ENCODE results near the gene POLR2J. TPM values are rescaled to one million over a fixed set of nuclear protein-coding genes. Genes with fewer than 3 reads are reported as not detected.
A peak's percentile ranks its signal among the peaks of the same experiment; 100 is the strongest.

The POLR2J gene
- total RNA-seq, 1 donor from 2014 or later: 32.1 TPM

GRCh38 chr7:102439963-102440795 lies 38.5 kb downstream of the POLR2J start:
- peak; percentile 37 to 95 for DNase-seq (ENCODE audit: low read depth in 2 of 2)

DNA sequence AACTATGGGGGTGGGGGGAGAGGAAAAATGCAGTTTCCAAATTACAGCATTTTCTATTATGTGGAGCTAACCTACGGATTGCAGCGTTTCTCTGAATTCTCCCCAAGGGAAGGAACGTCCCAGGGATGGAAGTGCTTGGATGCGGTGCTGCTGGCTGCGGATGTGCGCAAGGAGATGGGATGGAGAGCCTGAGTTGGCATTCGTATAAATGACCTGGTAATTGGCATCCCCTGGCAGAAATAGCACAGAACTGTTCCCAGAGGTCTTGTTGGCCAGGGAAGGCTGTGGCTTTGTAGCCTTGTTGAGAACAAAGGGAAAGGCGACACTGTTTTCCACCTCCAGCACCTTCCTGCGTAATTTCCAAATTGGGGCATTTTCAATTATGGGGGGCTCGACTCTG lies 42.6 kb downstream of the POLR2J start:
- DNase-seq (ENCODE audit: low read depth in 2 of 2): no peak

DNA sequence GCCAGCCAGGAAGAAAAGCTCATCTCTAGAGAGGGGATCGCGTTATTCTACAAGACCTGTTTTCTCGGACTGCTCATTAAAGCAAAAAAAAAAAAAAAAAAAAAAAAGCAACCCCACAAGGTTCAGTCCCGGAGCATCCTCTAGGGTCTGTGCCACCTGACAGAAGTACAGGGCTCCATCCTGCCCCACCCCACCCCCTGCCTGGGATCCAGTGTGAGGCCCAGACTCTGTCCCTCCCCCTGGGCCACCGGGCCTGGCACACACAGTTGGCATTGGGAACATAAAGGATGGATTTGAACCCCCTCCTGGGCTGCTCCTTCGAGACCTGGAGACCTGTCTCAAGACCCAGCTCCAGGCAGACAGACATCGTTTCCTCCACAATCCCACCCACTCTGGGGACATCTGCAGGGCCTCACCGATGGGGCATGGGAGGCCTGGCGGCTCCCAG lies 44.7 kb downstream of the POLR2J start:
- DNase-seq (ENCODE audit: low read depth in 2 of 2): no peak

DNA sequence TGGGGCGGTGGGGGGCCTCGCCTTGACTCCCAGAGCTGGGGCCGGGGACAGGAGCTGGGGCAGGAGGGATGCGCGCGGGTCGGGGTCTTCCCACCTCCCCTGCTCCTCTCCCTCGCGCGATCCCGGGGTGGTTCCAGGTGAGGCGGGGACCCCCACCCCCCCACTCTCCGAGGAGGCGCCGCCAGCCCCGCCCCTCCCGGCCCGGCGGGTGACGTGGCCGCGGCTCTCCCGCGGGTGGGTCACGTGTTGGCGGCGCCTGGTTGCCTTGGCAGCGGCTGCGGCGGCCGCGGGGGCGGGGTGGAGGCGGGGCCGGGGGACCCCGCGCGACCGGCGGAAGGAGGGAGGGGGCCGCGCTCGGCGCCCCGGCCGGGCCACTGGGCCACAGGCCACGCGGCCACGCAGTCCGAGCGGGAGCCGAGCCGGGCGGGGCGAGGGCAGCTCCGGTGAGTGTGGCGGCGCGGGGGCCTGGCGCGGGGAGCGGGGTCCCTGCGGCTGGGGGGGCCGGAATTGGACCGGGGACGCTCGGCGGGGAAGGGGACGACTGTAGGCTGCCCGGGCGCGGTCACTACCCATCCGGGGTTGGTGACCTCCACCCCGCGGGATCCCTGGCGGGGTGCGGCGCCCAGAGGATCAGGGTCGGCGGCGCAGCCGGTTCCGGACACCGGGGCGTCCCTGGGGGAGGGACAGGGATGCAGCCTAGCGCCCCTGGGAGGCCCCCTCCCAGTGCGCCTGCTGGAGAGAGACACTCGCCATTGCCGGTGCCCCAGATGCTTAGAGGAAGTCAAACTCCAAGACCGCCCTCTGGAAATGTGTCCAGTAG lies 45.3 kb downstream of the POLR2J start, which contains the start of gene ORAI2:
TSS of gene ORAI2 (plus strand) at position 357 of the 820 bp plus-strand sequence. CDS start 5,382 bp downstream, outside the sequence.
- peak; percentile 36 to 75 for DNase-seq (ENCODE audit: low read depth in 2 of 2)

DNA sequence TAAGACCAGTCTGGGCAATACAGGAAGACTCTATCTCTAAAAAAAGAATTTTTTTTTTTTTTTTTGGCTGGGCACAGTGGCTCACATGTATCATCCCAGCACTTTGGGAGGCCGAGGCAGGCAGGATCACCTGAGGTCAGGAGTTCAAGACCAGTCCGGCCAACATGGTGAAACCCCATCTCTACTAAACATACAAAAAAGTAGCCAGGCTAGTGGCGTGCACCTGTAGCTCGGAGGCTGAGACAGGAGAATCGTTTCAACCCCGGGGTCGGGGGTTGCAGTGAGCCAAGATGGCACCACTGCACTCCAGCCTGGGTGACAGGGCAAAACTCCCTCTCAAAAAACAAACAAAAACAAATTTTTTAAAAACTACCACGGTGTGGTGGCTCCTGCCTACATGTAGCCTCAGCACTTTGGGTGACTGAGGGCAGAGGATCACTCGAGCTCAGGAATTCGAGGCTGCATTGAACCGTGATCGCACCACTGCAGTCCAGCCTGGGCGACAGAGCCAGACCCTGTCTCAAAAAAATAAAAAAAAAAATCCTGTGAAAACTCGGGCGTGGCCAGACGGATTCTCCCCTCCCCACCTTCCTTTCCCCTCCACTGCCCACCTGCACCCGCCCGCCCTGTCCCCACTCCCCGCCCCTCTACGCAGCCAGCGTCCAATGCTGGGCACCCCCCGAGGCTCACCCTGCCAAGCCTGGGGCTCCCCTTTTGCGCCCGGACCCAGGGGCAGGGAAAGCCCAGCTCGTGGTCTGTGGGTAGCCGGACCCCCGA lies 46.1 kb downstream of the POLR2J start:
- DNase-seq (ENCODE audit: low read depth in 2 of 2): no peak

- peak; percentile 31 to 45 for DNase-seq (ENCODE audit: low read depth in 2 of 2)
These were observed 47.0 kb downstream of the POLR2J start for GRCh38 chr7:102431617-102432298.

DNA sequence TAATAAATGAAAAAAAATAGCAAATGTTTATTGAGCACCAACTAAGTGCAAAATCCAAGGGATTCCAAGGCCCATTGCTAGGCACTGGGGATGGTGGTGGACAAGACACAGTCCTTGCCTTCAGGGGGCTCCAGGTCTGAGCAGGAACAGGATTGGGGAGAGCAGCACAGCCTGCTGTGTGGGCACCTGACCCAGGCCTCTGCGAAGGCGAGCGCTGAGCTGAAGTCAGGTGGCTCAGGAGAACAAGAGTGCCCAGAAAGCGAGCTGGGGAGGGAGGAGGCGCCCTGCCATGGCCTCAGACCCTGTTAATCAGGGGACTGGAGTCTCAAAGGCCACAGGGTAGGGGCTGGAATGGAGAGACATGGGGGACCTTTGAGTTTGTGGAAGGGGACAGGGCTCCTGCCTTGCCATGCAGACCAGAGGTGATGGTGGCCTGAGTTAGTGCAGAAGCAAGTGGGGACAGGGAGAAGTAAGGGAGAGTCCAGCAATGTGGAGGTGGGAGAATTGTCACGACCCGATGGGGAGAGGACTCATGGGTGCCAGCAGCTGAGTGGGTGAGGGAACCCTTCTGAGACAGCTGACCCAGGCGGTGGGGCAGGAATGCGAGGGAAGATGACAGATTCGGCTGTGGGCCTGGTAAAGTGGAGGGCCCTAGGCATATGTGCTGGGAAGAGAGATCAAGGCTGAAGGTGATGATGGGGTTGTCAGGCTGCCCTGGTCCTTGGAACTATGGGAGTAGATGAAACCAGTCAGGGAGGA lies 49.4 kb downstream of the POLR2J start:
- no peak for DNase-seq (ENCODE audit: low read depth in 2 of 2)

- DNase-seq (ENCODE audit: low read depth in 2 of 2): no peak
These were observed 51.7 kb downstream of the POLR2J start for GRCh38 chr7:102427019-102427405.

DNA sequence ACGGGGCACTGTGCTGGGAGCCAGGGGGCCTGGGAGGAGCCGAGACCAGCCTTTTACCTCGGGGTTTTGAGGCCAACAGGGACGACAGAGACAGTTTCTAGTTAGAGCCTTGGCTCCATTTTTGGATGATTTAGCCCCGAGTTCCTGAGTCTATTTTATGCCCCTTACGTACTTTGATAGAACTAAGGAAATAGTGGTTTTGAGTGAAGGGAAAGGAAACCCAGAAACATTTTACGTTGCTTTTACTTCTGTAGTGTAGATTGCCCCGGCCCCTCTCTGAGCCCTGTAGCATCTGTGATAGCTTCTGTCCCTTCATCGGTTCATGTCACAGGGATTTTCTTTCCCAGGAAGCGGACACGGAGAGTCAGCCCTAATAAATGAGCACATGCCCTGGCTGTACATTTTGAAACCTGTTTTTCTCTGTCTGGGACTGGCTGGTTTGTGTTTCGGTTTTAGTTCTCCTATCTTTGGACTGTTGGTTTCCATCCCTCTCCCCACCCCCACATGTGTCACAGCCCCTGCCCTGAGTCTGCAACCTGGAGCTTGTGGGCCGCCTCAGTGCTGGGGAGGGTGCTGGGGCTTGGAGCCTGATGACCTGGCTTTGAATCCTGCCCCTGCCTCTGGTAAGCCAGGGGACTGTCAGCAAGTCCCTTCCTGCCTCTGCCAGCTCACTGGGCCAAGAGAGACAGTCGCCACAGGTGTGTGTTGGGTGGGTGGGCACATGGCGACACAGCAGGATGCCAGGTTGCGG lies 52.3 kb downstream of the POLR2J start:
- DNase-seq (ENCODE audit: low read depth in 2 of 2): no peak

GRCh38 chr7:102425639-102426267 lies 53.0 kb downstream of the POLR2J start:
- no peak for DNase-seq (ENCODE audit: low read depth in 2 of 2)

DNA sequence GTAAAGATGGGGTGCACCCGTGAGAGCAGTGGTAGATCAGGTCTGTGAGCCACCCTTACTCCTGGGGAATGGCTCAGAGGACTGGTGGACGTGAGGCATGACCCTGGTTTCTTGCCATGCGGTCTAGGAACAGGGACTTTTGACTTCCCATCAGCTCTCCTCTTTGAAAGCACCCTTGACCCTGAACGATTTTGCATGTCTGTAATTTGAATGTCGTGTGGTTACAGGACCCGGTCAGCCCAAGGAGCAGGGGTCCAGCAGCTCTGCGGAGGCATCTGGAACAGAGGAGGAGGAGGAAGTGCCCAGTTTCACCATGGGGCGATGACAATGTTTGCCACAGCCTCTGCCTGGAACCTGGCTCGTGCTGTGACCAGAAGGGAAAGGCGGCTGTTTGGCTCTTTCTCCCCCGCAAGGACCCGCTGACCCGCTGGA lies 53.9 kb downstream of the POLR2J start:
- no peak for DNase-seq (ENCODE audit: low read depth in 2 of 2)

- no peak for DNase-seq (ENCODE audit: low read depth in 2 of 2)
These were observed 54.6 kb downstream of the POLR2J start for GRCh38 chr7:102424129-102424551.

Other genes starting within 250 kb of the POLR2J start
- gene SH2B2, start 192.1 kb downstream of the POLR2J start, total RNA-seq: 0.51 and 0.76 TPM in 2 replicates
- not detected in 2 replicates for gene SPDYE6, start 122.5 kb downstream of the POLR2J start, total RNA-seq
- 8.0 and 10.6 TPM in 2 replicates for gene PRKRIP1, start 82.6 kb downstream of the POLR2J start, total RNA-seq
- 57.9 and 106 TPM in 2 replicates for gene ORAI2, start 45.3 kb downstream of the POLR2J start, total RNA-seq
- gene ALKBH4, start 14.1 kb downstream of the POLR2J start, total RNA-seq: 8.1 and 13.0 TPM in 2 replicates
- 19.5 and 24.1 TPM in 2 replicates for gene LRWD1, start 13.9 kb downstream of the POLR2J start, total RNA-seq
- 2.6 and 2.8 TPM in 2 replicates for gene RASA4B, start 38.9 kb upstream of the POLR2J start, total RNA-seq
- gene UPK3BL2, start 64.8 kb upstream of the POLR2J start, total RNA-seq: 0.90 and 2.3 TPM in 2 replicates
- not detected in 2 replicates for gene SPDYE2, start 72.3 kb upstream of the POLR2J start, total RNA-seq
- gene POLR2J3, start 93.7 kb upstream of the POLR2J start, total RNA-seq: 16.9 and 25.2 TPM in 2 replicates
- 6.7 and 13.1 TPM in 2 replicates for gene RASA4, start 137.8 kb upstream of the POLR2J start, total RNA-seq
- gene UPK3BL1, start 163.9 kb upstream of the POLR2J start, total RNA-seq: 2.4 and 8.9 TPM in 2 replicates
- gene SPDYE2B, start 171.4 kb upstream of the POLR2J start, total RNA-seq: not detected in 2 replicates
- gene POLR2J2, start 192.7 kb upstream of the POLR2J start, total RNA-seq: 1.2 and 2.4 TPM in 2 replicates